Activated CD4-positive, alpha-beta T cell treated with anti-CD3 and anti-CD28 coated beads, Interleukin-2, amount 10 ng/mL, durations not matched to agents 24 days and 14 days (primary cell): ENCODE measurements around the gene GREB1L. TPM values are rescaled to one million over a fixed set of nuclear protein-coding genes. Genes with fewer than 3 reads are reported as not detected.

Source experiments
- DNase-seq: peaks from one replicate; pipeline ENCODE4 v3.0.0; 2022
- H3K27ac Mint-ChIP-seq: one replicate; pipeline ENCODE4 v1.8.0; 2022; ENCODE audit warnings: mild to moderate bottlenecking, mixed read lengths
- H3K27me3 Mint-ChIP-seq: one replicate; pipeline ENCODE4 v1.8.0; 2022; ENCODE audit warnings: mixed read lengths
- H3K36me3 Mint-ChIP-seq: one replicate; pipeline ENCODE4 v1.8.0; 2022; ENCODE audit warnings: low read depth, mild to moderate bottlenecking, mixed read lengths
- H3K4me1 Mint-ChIP-seq: one replicate; pipeline ENCODE4 v1.8.0; 2021; ENCODE audit warnings: mixed read lengths
- H3K4me3 Mint-ChIP-seq: one replicate; pipeline ENCODE4 v1.8.0; 2022; ENCODE audit warnings: mild to moderate bottlenecking, moderate library complexity, mixed read lengths
- H3K9me3 Mint-ChIP-seq: one replicate; pipeline ENCODE4 v1.8.0; 2021; ENCODE audit warnings: mixed read lengths
- intact Hi-C: fragments of 100-400 bp; cut with micrococcal nuclease; formaldehyde crosslinking; loops from one replicate; pipeline ENCODE4 v1.15.1; 2023
- total RNA-seq: library from RNA; stranded (reverse); gene quantifications from 2 replicates; pipeline ENCODE4 v1.2.3, GENCODE V29; 2022

GREB1L gene
- total RNA-seq, 1 donor from 2014 or later = not detected

DNA sequence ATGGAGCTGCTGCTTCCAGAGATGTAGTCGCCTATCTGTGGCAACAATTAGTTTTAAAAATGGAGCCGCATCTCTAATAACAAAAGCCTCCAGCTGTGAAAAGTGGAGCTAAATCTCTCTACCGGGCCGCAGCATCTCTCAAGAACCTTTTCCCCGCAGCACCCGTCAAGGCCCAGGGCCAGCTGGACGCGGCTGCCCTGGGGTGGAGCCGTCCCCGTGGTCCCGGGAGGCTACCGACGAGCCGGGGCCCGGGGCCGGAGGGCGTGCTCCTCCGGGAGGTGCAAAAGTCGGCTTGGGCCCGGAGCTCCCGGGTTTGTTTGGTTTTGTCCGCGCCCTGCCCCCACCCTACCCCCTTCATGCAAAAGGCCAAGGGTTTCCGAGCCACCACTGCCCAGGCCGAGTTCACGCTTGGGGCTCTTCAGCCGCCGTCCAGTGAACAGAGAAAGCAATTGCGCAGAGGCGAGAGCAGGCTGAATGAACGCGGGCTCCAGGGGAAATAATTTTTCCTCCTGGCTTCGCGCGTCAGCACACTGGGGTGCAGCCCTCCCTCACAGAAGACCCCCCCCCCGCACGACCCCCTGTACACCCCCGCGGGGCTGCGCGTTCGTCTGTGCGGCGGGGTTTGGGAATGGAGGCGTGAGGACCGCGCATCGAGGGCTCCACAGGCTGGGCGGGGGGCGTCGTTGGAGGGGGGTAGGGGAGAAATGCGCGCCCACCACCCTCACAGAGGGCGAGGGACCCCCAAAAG lies 557 bp upstream of the GREB1L start:
- Mint-ChIP-seq H3K27me3 (peaks cover 53% of the 10 kb centered on the region), H3K4me1 (no peaks in the 10 kb centered on the region), H3K4me3 (peak overlapping the region; percentile 19), H3K36me3 (peaks cover 1% of the 10 kb centered on the region), H3K27ac (no peak overlapping the region), H3K9me3 (no peaks in the 10 kb centered on the region)
- no peak for DNase-seq
- intact Hi-C loops = loop anchor here (5.0 kb wide), 1 partner anchor 926 kb away; the partner anchor contains the start of gene GATA6

DNA sequence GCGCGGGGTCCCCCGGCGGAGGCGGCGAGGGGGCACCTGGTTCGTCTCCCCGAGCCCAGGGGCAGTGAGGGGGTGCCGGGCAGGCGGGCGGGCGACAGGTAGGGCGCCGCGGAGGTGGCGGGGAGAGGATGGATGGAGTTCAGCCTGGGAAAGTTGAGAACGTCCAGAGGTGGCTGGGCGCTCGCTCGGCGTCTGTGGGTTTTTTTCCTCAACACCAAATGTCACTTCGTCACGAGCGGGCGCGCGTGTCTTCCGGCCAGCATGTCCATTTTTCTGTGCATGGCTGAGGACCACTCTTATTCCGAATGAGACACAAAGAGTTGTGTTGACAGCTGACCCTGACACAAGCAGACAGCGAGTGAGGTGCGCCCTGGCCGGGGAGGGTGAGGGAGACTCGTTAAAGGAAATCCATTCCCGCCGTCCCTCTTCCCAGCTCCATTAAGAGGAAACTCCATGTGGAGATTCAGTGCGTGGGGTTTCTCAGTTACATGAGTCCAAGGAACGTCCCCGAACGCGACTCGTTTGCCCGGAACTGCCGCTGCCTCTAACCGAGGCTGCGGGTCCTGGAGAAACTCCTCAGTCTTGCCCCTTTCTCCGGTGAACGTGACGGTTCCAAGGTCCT lies 859 bp downstream of the GREB1L start:
- Mint-ChIP-seq H3K36me3 (peaks cover 1% of the 10 kb centered on the region), H3K27me3 (peaks cover 56% of the 10 kb centered on the region), H3K4me1 (no peaks in the 10 kb centered on the region), H3K27ac (no peak overlapping the region), H3K9me3 (no peaks in the 10 kb centered on the region), H3K4me3 (peak overlapping the region; percentile 51)
- intact Hi-C loops = loop anchor here (5.0 kb wide), 1 partner anchor 924 kb away; the partner anchor contains the start of gene GATA6
- DNase-seq = no peak

DNA sequence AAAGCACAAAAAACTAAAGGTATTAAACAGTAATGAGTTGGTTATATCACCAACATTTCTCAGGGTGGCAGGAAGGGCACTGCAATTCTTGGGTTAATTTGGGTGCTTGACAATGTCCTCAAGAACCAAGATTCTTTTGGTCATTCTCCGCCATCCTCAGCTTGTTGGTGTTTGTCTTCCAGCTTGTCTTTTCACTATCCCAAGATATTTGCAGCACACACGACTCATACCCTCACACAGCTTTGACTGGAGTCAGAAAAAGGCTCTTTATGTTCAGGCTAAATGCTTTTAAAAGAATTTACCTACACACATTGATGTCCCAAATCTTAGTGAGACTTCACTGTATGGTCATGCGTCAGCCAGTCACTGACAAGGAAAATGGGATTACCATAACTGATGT lies 12.5 kb downstream of the GREB1L start:
- Mint-ChIP-seq H3K27ac (no peak overlapping the region), H3K4me1 (no peaks in the 10 kb centered on the region), H3K9me3 (no peaks in the 10 kb centered on the region), H3K27me3 (peaks cover 8% of the 10 kb centered on the region), H3K4me3 (no peak overlapping the region), H3K36me3 (no peaks in the 10 kb centered on the region)
- intact Hi-C loops = no loop called here
- DNase-seq = no peak

GRCh38 chr18:21255211-21255610 lies 13.2 kb downstream of the GREB1L start:
- intact Hi-C loops = no loop called here
- no peak for DNase-seq
- Mint-ChIP-seq H3K9me3 (no peaks in the 10 kb centered on the region), H3K4me1 (no peaks in the 10 kb centered on the region), H3K4me3 (no peak overlapping the region), H3K27ac (no peak overlapping the region), H3K27me3 (peaks cover 4% of the 10 kb centered on the region), H3K36me3 (no peaks in the 10 kb centered on the region)

- intact Hi-C loops = no loop called here
- H3K9me3 Mint-ChIP-seq = no peaks in the 10 kb centered on the region
- no peaks in the 10 kb centered on the region for H3K36me3 Mint-ChIP-seq
- H3K4me1 Mint-ChIP-seq = no peaks in the 10 kb centered on the region
- no peak overlapping the region for H3K4me3 Mint-ChIP-seq
- DNase-seq = no peak
- peaks cover 6% of the 10 kb centered on the region for H3K27me3 Mint-ChIP-seq
- no peak overlapping the region for H3K27ac Mint-ChIP-seq
These were observed 15.4 kb downstream of the GREB1L start for GRCh38 chr18:21257386-21257785.

DNA sequence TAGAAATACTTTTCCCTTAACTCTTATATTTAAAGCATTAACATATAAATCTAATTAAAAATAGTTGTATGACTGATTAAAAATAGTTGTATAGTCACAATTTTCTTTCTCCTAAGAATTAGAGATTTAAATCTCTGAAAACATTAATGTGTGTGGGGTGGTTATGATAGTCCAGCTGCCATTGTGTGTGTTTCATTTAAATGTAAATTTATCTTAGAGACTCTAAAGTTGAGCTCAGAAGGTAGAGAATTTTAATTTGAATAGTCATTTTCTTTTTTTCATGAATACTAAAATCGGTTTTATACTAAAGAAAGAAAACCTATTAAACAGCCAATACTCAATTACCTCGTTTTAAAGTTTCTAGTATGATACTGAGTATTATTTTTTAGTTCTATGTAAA lies 18.6 kb downstream of the GREB1L start:
- no peaks in the 10 kb centered on the region for H3K9me3 Mint-ChIP-seq
- intact Hi-C loops = no loop called here
- H3K4me3 Mint-ChIP-seq = no peak overlapping the region
- no peak overlapping the region for H3K27ac Mint-ChIP-seq
- no peak for DNase-seq
- H3K27me3 Mint-ChIP-seq = peaks cover 16% of the 10 kb centered on the region
- no peaks in the 10 kb centered on the region for H3K4me1 Mint-ChIP-seq
- no peaks in the 10 kb centered on the region for H3K36me3 Mint-ChIP-seq

- intact Hi-C loops = no loop called here
These were observed 19.3 kb downstream of the GREB1L start for GRCh38 chr18:21261352-21261751.

DNA sequence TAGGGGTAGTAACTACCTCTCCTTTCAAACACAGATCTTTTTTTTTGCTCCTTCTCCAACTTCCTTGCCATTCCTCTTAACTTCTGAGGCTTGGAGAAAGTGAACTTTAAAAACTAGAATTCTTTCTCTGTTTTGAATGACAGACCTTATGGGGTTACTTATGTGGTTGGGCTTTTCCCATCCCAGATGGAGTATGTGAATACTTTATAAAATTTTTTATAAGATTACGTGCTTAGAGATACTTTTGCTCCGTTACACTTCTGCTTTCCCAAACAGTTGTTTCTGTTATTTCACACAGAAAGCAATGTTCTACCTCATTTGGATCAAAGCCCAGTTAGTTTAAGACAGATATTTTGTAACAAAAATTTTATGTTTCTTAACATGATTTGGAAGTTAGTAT lies 20.2 kb downstream of the GREB1L start:
- Mint-ChIP-seq H3K27me3 (peaks cover 18% of the 10 kb centered on the region), H3K36me3 (no peaks in the 10 kb centered on the region), H3K4me1 (no peaks in the 10 kb centered on the region), H3K9me3 (no peaks in the 10 kb centered on the region), H3K4me3 (no peak overlapping the region), H3K27ac (no peak overlapping the region)
- intact Hi-C loops = no loop called here
- DNase-seq = no peak

More at GRCh38 chr18:21261352-21261751, 19.3 kb downstream of the GREB1L start:
- Mint-ChIP-seq H3K27me3 (peaks cover 18% of the 10 kb centered on the region), H3K4me3 (no peak overlapping the region), H3K4me1 (no peaks in the 10 kb centered on the region), H3K36me3 (no peaks in the 10 kb centered on the region), H3K27ac (no peak overlapping the region), H3K9me3 (no peaks in the 10 kb centered on the region)
- DNase-seq = no peak

GRCh38 chr18:21262979-21263378 lies 20.9 kb downstream of the GREB1L start:
- intact Hi-C loops = no loop called here
- Mint-ChIP-seq H3K4me1 (no peaks in the 10 kb centered on the region), H3K27me3 (peaks cover 18% of the 10 kb centered on the region), H3K27ac (no peak overlapping the region), H3K36me3 (no peaks in the 10 kb centered on the region), H3K4me3 (no peak overlapping the region), H3K9me3 (no peaks in the 10 kb centered on the region)
- no peak for DNase-seq

GRCh38 chr18:21264651-21265050 lies 22.6 kb downstream of the GREB1L start:
- intact Hi-C loops = no loop called here
- H3K27ac Mint-ChIP-seq = no peak overlapping the region
- H3K27me3 Mint-ChIP-seq = peaks cover 15% of the 10 kb centered on the region
- no peaks in the 10 kb centered on the region for H3K36me3 Mint-ChIP-seq
- DNase-seq = no peak
- no peaks in the 10 kb centered on the region for H3K4me1 Mint-ChIP-seq
- no peaks in the 10 kb centered on the region for H3K9me3 Mint-ChIP-seq
- no peak overlapping the region for H3K4me3 Mint-ChIP-seq

DNA sequence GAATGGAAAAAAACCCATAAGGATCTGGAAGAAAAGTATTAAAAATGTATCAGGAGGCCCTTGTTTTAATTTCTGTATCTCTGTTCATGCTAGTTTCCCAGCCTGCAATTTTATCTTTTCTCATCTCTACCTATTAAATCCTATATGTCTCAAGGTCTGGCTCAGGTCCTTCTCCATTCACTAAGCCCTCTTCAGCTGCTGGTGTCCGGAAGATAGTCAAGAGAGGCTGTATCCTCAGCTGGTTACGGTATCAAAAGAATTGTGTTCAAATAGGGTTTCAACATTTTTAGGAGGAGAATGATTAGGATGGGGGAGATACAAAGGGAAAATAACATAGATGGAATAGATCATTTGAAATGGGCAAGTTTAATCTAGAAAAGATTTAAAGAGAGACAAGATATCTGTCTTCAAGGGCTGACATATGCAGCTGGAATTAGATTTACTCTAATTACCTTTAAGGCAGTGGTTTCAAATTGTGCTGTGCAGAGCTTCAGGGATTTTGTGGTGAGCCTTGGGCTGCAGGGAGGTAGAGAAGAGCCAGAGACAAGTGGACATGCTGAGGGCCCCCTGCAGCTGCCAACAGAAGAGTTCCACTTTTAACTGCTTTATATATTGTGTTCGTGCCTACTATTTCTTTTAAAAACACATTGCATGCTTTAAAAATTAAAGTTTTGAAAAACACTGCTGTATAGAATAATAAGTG lies 24.1 kb downstream of the GREB1L start:
- H3K36me3 Mint-ChIP-seq = no peaks in the 10 kb centered on the region
- H3K27ac Mint-ChIP-seq = no peak overlapping the region
- H3K4me3 Mint-ChIP-seq = no peak overlapping the region
- peaks cover 14% of the 10 kb centered on the region for H3K27me3 Mint-ChIP-seq
- no peak for DNase-seq
- H3K9me3 Mint-ChIP-seq = no peaks in the 10 kb centered on the region
- intact Hi-C loops = no loop called here
- no peaks in the 10 kb centered on the region for H3K4me1 Mint-ChIP-seq

- no peak overlapping the region for H3K27ac Mint-ChIP-seq
- DNase-seq = no peak
These were observed 25.4 kb downstream of the GREB1L start for GRCh38 chr18:21267400-21267799.

GRCh38 chr18:21269349-21269748 lies 27.3 kb downstream of the GREB1L start:
- intact Hi-C loops = no loop called here
- H3K4me3 Mint-ChIP-seq = no peak overlapping the region

More at GRCh38 chr18:21267400-21267799, 25.4 kb downstream of the GREB1L start:
- Mint-ChIP-seq H3K9me3 (no peaks in the 10 kb centered on the region), H3K4me3 (no peak overlapping the region), H3K4me1 (no peaks in the 10 kb centered on the region), H3K36me3 (no peaks in the 10 kb centered on the region), H3K27me3 (peaks cover 12% of the 10 kb centered on the region)
- intact Hi-C loops = no loop called here

GRCh38 chr18:21270453-21270852 lies 28.4 kb downstream of the GREB1L start:
- Mint-ChIP-seq H3K4me3 (no peak overlapping the region), H3K4me1 (no peaks in the 10 kb centered on the region), H3K27ac (no peak overlapping the region), H3K9me3 (no peaks in the 10 kb centered on the region), H3K36me3 (no peaks in the 10 kb centered on the region), H3K27me3 (peaks cover 2% of the 10 kb centered on the region)
- DNase-seq = no peak
- intact Hi-C loops = no loop called here

More at GRCh38 chr18:21269349-21269748, 27.3 kb downstream of the GREB1L start:
- Mint-ChIP-seq H3K4me1 (no peaks in the 10 kb centered on the region), H3K27ac (no peak overlapping the region), H3K36me3 (no peaks in the 10 kb centered on the region), H3K9me3 (no peaks in the 10 kb centered on the region), H3K27me3 (peaks cover 2% of the 10 kb centered on the region)
- DNase-seq = no peak
